Vagina (tissue), 2 donors: ENCODE results near the gene CHMP1B.

Experiments
- CTCF ChIP-seq, 3 experiments: fragments of 450-650 bp in 2 of 3; fragments of 200-600 bp in 1 of 3; sonication (generic) in 1 of 3; IDR thresholded peaks; one replicate each; pipeline ENCODE4 v1.5.1; 2017 to 2019; ENCODE audit warnings: antibody characterized with exemption in 3 of 3, mild to moderate bottlenecking in 2 of 3, moderate library complexity in 2 of 3
- POLR2AphosphoS5 ChIP-seq, 2 donors: sonication (generic); formaldehyde crosslinking; IDR thresholded peaks; one replicate each; pipeline ENCODE4 v1.9.0; 2017; ENCODE audit warnings: antibody characterized with exemption in 2 of 2, mild to moderate bottlenecking in 2 of 2, low read depth in 1 of 2; ENCODE audit not compliant: insufficient read depth in 1 of 2

DNA sequence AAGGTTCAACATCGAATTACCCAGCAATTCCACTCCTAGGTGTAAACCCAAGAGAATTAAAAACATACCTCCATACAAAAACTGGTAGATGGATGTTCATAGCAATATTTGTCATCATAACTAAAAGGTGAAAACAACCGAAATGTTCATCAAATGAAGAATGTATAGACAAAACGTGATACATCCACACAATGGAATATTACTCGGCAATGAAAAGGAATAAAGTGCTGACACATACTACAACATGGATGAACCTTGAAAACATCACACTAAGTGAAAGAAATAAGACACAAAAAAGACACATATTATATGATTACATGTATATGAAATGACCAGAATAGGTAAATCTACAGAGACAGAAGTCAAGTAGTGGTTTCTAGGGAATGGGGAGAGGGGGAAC lies 20.6 kb upstream of the CHMP1B start:
- no peak for TF ChIP-seq POLR2AphosphoS5 (IDR thresholded peaks at IDR 0.05; ENCODE audit: insufficient read depth in 1 of 2, low read depth in 1 of 2)
- no peak for TF ChIP-seq CTCF (IDR thresholded peaks at IDR 0.05)
